Hindlimb muscle (tissue), 1 donor: ENCODE results near the gene SCAPER. TPM values are rescaled to one million over a fixed set of nuclear protein-coding genes. Genes with fewer than 3 reads are reported as not detected.
"Not testable (repeated sequence)": the region's sequence is repeated elsewhere in the genome, so short reads cannot be mapped to it uniquely, and the experiment has no call there.

Experiments used
- DNase-seq: peaks from one replicate; pipeline ENCODE4 v3.0.0-alpha.2; 2013
- polyA plus RNA-seq: library from polyadenylated mRNA; unstranded; fragments of 120-200 nt; gene quantifications from one replicate; pipeline ENCODE4 v1.2.1, GENCODE V29; 2013; ENCODE audit not compliant: insufficient read length

The SCAPER gene
- polyA plus RNA-seq, 1 donor, result 85.4 TPM

GRCh38 chr15:76470691-76471090 lies 434.4 kb downstream of the SCAPER start:
- DNase-seq, result no peak

- no peak for DNase-seq
Measured at GRCh38 chr15:76468722-76469121, 436.4 kb downstream of the SCAPER start.

DNA sequence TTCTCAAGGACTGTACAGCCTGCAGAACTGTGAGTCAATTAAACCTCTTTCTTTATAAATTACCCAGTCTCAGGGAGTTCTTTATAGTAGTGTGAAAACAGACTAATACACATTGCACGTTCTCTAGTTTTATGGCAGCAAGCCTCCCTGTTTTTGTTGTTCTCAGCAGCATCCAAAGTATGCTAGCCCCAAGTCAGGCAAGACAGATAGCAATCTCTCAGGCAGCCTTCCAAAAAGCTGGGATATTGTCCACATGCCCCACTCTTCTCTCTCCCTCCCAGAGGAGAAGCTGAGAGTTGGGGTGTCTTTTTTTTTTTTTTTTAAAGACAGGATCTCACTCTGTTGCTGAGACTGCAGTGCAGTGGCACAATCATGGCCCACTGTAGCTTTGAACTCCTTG lies 438.0 kb downstream of the SCAPER start:
- no peak for DNase-seq

DNA sequence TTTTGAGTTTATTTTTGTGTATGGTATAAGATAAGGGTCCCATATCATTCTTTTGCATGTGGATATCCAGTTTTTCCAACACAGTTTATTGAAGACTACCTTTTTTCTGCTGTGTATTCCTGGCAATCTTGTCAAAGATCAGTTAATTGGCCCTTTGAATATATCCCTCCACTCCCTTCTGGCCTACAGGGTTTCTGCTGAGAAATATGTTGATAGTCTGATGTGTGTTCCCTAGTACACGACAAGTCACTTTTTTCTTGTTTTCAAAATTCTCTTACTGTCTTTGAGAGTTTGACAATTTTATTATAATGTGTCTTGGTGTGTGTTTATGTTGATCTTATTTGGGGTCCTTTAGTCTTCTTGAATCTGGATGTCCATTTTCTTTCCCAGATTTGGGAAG lies 439.4 kb downstream of the SCAPER start:
- DNase-seq, result no peak

DNA sequence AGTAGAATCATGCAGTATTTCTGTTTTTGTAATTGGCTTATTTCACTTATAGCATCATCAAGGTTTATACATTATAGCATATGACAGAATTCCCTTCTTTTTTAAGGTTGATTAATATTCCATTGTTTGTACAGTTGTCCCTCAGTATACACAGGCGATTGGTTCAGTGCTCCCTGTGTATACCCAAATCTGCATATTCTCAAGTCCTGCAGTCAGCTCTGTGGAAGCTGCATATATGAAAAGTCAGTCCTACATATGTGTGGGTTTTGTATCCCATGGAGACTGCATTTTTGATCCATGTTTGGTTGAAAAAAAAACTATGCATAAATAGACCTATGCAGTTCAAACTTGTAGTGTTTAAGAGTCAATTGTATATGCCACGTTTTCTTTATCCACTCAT lies 440.9 kb downstream of the SCAPER start:
- DNase-seq, result no peak

DNA sequence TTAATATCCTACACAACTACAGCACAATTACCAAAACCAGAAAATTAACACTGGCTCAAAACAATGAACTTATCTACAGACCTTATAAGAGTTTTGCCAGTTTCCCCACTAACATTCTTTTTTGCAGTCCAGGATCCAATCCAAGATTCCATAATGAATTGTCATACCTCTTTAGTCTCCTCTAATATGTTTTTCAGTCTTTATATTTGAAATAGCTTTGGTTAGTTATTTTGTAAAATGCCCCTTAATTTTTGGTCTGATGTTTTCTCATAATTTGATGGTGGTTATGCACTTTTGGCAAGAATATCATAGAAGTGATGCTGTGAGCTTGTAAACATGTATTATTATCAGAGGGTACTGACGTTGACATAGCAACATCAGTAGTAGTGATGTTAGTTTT lies 444.3 kb downstream of the SCAPER start:
- DNase-seq, result no peak

GRCh38 chr15:76460347-76460746 lies 444.8 kb downstream of the SCAPER start:
- no peak for DNase-seq

DNA sequence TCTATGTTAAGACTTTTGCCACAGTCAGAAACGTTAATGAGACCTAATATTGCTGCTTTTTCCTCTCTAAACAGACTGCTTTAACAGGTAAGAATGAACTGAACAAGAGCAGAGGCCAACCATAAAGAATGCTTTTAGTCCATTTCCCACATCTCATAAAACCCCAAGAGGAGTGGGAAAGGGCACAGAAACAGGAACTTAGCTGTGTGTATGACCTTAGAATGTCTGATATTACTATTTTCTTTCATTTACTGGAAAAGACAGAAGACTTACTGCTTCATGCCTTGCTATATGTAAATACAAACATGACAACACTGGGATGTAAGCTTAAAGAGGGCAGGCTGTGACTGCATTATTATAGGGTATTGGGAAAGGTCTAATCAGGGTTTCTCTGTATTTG lies 453.6 kb downstream of the SCAPER start:
- no peak for DNase-seq

DNA sequence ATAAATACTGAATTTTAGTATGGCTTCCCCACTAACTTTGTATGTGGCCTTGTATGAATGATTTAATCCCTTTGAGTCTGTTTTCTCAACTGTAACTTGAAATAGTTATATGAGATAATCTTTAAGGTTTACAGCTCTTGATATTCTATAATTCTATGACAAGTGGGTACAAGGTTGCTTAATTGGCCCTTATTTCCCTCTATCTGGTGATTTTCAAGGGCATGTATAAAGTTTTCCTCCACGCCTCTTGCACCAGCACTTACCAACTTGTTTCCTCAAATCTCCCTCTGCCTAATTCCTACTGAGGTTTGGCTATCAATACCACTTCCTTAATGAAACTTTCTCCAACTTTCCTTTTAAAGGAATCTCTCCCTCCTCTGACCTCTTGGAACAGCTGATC lies 455.7 kb downstream of the SCAPER start:
- DNase-seq, result no peak

GRCh38 chr15:76448755-76449154 lies 456.4 kb downstream of the SCAPER start:
- no peak for DNase-seq

DNA sequence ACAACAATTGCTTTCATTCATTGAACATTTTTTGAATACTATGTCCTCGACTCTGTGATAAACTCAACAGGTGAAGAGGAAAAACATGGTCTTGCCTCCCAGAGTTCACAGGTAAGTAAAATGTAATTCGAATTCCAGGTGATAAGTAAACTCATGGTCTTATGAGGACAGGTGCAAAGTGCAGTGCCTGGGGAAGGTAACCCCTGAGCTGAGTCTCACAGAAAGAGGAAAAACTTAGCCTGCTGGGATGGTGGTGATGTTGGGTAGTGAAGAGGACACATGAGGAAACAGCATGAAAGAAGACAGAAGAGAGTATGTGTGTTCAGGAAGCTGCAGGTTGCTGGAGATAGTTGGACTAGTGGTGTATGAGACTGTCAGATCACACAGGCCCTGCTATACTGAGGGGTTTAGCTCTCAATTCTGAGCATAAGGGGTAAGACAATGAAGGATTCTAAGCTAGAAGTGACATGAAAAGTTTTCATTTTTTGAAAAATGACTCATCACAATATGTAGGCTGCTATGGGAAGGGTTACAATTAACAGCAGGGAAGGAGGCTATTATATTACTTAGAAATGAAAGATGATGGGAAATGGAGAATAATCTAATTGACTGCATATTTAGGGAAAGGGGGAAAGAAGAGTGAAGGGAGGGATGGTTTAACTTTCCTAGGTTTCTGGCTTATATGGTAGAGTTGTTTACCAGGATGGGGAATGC lies 457.3 kb downstream of the SCAPER start:
- no peak for DNase-seq

GRCh38 chr15:76440441-76440840 lies 464.7 kb downstream of the SCAPER start:
- no peak for DNase-seq

GRCh38 chr15:76439542-76439941 lies 465.6 kb downstream of the SCAPER start:
- no peak for DNase-seq

DNA sequence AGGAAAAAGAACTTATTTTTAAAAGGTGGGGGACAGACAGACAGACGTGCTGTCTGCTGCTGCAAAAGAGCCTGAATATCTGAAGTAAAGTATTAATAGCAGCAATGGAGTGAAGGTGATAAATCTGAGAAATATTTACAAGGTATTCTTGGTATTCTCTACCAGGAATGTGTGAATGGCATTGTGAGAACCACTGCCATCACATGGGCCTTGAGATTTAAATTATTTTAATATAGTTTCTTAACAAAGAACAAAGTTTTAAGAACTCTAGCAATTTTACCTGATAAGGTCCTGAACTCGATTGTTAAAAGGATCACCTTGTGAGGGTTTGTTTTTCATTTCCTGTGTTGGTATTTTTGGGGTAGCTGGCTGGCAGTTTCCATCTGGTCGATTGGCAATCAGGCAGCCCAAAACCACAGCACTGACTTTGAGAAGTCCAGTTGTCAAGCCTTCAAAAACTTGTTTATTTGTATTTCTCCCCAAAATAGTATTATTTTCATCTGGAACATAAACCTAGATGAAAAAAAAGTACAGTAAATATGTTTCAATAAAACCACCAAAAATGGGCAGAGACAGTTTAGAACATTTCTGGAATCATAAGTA lies 471.2 kb downstream of the SCAPER start:
- DNase-seq, result no peak

DNA sequence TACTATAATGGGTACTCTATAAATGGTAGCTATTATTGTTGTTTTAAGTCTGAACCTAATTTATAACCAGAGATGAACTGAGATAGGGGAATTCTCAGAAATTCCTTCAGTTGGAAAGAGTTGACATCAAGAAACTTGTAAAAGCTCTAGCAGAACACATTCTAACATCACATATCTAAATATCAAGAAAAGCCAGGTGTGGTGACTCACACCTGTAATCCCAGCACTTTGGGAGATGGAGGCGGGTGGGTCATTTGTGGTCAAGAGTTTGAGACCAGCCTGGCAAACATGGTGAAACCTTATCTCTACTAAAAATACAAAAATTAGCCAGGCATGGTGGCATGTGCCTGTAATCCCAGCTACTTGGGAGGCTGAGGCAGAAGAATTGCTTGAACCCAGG lies 472.1 kb downstream of the SCAPER start:
- DNase-seq, result not testable (repeated sequence)

DNA sequence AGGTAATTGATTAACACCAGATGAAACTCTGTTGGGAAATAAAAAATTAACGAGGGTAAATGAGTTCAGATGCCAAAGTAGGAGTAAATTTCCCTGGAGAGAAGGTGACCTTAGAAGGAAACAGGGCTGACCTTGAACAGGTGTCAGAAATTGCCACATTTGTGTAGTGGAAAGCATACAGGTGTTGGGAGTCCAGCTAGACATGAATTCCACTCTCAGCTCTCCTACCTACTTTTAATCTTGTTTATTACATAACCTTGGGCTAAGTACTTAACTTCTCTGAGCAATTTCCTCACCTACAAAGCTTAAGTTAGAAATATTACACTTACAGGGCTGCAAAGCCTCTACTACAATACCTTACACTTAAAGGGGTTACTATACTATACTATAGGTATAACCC lies 472.5 kb downstream of the SCAPER start:
- DNase-seq, result no peak

GRCh38 chr15:76431971-76432370 lies 473.2 kb downstream of the SCAPER start:
- no peak for DNase-seq

GRCh38 chr15:76430711-76431110 lies 474.4 kb downstream of the SCAPER start:
- not testable (repeated sequence) for DNase-seq

GRCh38 chr15:76429661-76430060 lies 475.5 kb downstream of the SCAPER start:
- no peak for DNase-seq

DNA sequence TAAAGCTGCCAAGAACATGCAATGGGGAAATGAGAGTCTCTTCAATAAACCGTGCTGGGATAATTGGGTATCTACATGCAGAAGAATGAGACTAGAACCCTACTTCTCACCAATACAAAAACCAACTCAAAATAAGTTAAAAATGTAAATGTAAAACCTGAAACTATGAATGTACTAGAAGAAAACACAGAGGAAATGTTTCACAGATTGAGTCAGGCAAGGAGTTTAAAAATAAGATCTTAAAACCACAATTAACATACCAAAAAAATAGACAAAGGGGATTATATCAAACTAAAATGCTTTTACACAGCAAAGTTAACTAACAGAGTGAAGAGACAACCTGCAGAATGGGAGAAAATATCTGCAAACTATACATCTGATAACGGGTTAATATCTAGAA lies 478.2 kb downstream of the SCAPER start:
- no peak for DNase-seq

DNA sequence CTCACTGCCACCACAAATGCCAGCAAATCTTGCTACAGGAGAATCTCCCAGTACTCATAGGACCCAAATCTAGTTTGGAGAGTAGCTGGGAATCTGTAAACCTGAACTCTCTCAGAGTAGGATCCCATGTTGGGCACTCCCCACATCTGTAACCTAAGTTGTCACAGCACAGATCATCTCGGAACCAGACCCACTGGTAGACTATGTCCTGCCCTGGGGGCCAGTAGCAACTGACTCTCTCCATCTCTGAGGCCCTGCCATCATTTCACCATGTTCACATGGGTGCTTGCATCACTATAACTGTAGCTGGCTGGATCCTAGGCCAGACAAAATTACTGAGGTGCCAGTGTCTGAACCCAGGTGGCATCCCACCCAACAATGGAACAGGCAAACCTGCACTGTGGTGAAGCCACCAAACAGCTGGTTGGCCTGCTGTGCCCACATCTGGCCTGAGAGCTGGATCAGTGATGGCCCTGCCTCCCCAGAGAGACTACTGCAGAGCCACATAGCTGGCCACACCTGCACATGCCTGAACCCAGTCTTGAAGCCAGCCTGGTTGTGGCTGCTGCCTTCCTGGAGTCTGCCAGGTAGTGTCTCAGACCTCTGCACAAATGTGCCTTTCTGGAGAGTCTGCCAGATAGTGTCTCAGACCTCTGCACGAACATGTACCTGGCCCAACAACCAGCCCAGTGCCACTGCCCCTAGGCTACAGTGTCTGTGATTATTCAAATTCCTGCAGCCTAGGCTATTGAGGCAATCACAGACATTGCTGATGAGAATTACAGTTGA lies 486.6 kb downstream of the SCAPER start:
- no peak for DNase-seq

- no peak for DNase-seq
Measured at GRCh38 chr15:76401285-76401684, 503.9 kb downstream of the SCAPER start.

DNA sequence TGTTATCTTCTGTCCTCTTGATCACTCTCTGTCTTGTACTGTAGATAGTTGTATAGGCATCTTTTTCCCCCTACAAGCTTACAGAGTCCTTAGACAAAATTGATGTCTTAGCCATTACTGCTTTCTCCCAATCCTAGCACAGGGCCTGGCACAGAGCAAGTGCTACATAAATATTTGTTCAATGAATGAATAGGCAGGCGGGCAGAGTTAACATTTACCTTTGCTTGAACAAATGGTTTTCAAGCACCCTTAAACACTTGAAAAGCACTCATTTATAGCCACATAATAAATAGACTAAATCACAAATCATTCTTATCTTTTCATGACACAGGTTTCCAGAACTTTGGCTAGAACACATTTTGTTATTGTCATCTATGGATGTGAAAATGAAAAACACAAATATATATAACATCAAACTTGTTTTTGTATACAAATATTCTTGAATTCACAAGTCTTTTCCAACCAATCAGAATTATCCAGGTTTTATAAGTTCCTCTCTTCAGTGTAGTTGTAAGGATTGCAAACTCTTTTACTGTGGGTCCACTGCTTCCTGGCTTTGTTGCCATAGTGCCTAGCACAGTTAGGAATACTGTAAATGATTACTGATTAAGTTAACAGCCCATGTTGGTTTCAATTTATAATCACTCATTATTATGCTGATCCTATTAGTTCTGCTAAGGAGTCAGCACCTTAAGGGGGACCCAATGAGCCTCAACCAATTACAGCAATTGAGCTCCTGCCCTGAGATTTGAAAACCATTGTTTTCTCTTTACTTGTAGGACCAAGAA lies 506.6 kb downstream of the SCAPER start:
- DNase-seq, result no peak
